SK-MEL-5 (cell line): ENCODE results near the gene COMMD8. TPM values are rescaled to one million over a fixed set of nuclear protein-coding genes. Genes with fewer than 3 reads are reported as not detected.
"Not testable (repeated sequence)": the region's sequence is repeated elsewhere in the genome, so short reads cannot be mapped to it uniquely, and the experiment has no call there.

Source experiments
- DNase-seq: peaks from one replicate; pipeline ENCODE4 v3.0.0-alpha.2; 2016; ENCODE audit warnings: low read depth, low spot score
- in situ Hi-C: cut with HindIII; loops from 2 replicates; pipeline ENCODE4 v1.10.0; 2016; ENCODE audit warnings: low sequenced_read_pairs, high pct_unique_total_duplicates, low pct_unique_long_range_greater_than_20kb
- polyA plus RNA-seq, 2 experiments: library from polyadenylated mRNA; depleted of rRNA; stranded (reverse); fragments of >200 nt; gene quantifications; 2 replicates each; pipeline ENCODE4 v1.2.3, GENCODE V29; 2015
- total RNA-seq: library from RNA; depleted of rRNA; stranded (reverse); fragments of >200 nt; shearing (Covaris generic); gene quantifications from 2 replicates; pipeline ENCODE4 v1.2.3, GENCODE V29; 2014; rRNA removed

Gene COMMD8
- total RNA-seq: 55.8 and 62.4 TPM in 2 replicates
- 34.8 and 35.6 TPM in 2 replicates for polyA plus RNA-seq (2015; cell fraction: cytosol; rRNA removed)
- polyA plus RNA-seq (2015; cell fraction: nucleus; rRNA removed): 15.7 and 16.4 TPM in 2 replicates

- DNase-seq: peak; percentile 96
These were observed at the start of gene COMMD8 for GRCh38 chr4:47463235-47463956. Gene COMMD8, minus strand, starts transcription at chr4:47463702. Its CDS starts 51 bp downstream, at chr4:47463651.

GRCh38 chr4:47510506-47511143, 47.1 kb upstream of the COMMD8 start:
- peak; percentile 11 for DNase-seq
- in situ Hi-C loops: no loop called here

More at GRCh38 chr4:47463235-47463956, at the start of gene COMMD8:
- in situ Hi-C loops: no loop called here

- in situ Hi-C loops: no loop called here
- no peak for DNase-seq
These were observed 42.2 kb upstream of the COMMD8 start for GRCh38 chr4:47505666-47506065.

GRCh38 chr4:47505147-47505546, 41.6 kb upstream of the COMMD8 start:
- no peak for DNase-seq
- in situ Hi-C loops: no loop called here

- in situ Hi-C loops: no loop called here
- no peak for DNase-seq
These were observed 37.3 kb upstream of the COMMD8 start for GRCh38 chr4:47500776-47501175.

- in situ Hi-C loops: no loop called here
- DNase-seq: no peak
These were observed 36.2 kb upstream of the COMMD8 start for GRCh38 chr4:47499700-47500099.

GRCh38 chr4:47498899-47499298, 35.4 kb upstream of the COMMD8 start:
- DNase-seq: no peak
- in situ Hi-C loops: no loop called here

GRCh38 chr4:47494124-47494430, 30.6 kb upstream of the COMMD8 start:
- DNase-seq: no peak
- in situ Hi-C loops: no loop called here

GRCh38 chr4:47493238-47494123, 30.0 kb upstream of the COMMD8 start:
- no peak for DNase-seq
- in situ Hi-C loops: no loop called here

- peak; percentile 79 for DNase-seq
- in situ Hi-C loops: no loop called here
These were observed 27.0 kb upstream of the COMMD8 start for GRCh38 chr4:47490550-47490949.

GRCh38 chr4:47488706-47489105, 25.2 kb upstream of the COMMD8 start:
- no peak for DNase-seq

GRCh38 chr4:47486727-47487126, 23.2 kb upstream of the COMMD8 start:
- in situ Hi-C loops, DNase-seq: not testable (repeated sequence)

More at GRCh38 chr4:47488706-47489105, 25.2 kb upstream of the COMMD8 start:
- in situ Hi-C loops: no loop called here

- in situ Hi-C loops: no loop called here
- no peak for DNase-seq
These were observed 22.8 kb upstream of the COMMD8 start for GRCh38 chr4:47486231-47486673.

- in situ Hi-C loops: no loop called here
- DNase-seq: no peak
These were observed 22.3 kb upstream of the COMMD8 start for GRCh38 chr4:47485768-47486167.

- in situ Hi-C loops: no loop called here
- DNase-seq: peak; percentile 94
These were observed 21.7 kb upstream of the COMMD8 start, which contains the start of gene ATP10D for GRCh38 chr4:47485047-47485692. Gene ATP10D, plus strand, starts transcription at chr4:47485275. Its CDS starts 27,266 bp downstream, at chr4:47512541.

GRCh38 chr4:47484168-47484567, 20.7 kb upstream of the COMMD8 start:
- in situ Hi-C loops: no loop called here

GRCh38 chr4:47483745-47484144, 20.2 kb upstream of the COMMD8 start:
- in situ Hi-C loops: no loop called here
- peak; percentile 42 for DNase-seq

More at GRCh38 chr4:47484168-47484567, 20.7 kb upstream of the COMMD8 start:
- DNase-seq: no peak
